ENCODE measurements around the gene ZNF786.
"Not testable (repeated sequence)": the region's sequence is repeated elsewhere in the genome, so short reads cannot be mapped to it uniquely, and the experiment has no call there.

The ZNF786 gene

GRCh38 chr7:149067869-149068268, 22.6 kb downstream of the ZNF786 start:
- H3K36me3 Mint-ChIP-seq (ENCODE audit: low read depth), result peaks cover 34% of the 10 kb centered on the region
- H3K9me3 Mint-ChIP-seq, result no peaks in the 10 kb centered on the region
- peaks cover 14% of the 10 kb centered on the region for H3K4me1 Mint-ChIP-seq
- DNase-seq, result no peak
- no peak overlapping the region for H3K27ac Mint-ChIP-seq
- no peak for TF ChIP-seq CTCF (IDR thresholded peaks at IDR 0.05)
- peaks cover 3% of the 10 kb centered on the region for H3K27me3 Mint-ChIP-seq (ENCODE audit: low read depth, poor library complexity)
- no peak overlapping the region for H3K4me3 Mint-ChIP-seq

GRCh38 chr7:149063476-149063875, 27.0 kb downstream of the ZNF786 start:
- Mint-ChIP-seq H3K9me3 (no peaks in the 10 kb centered on the region), H3K27me3 (ENCODE audit: low read depth, poor library complexity) (no peaks in the 10 kb centered on the region), H3K4me3 (peak overlapping the region; percentile 58), H3K36me3 (ENCODE audit: low read depth) (peaks cover 9% of the 10 kb centered on the region), H3K4me1 (peaks cover 30% of the 10 kb centered on the region), H3K27ac (peak overlapping the region; percentile 76)
- no peak for DNase-seq
- no peak for TF ChIP-seq CTCF (IDR thresholded peaks at IDR 0.05)

- H3K27me3 Mint-ChIP-seq (ENCODE audit: low read depth, poor library complexity); H3K9me3 Mint-ChIP-seq; DNase-seq; H3K36me3 Mint-ChIP-seq (ENCODE audit: low read depth); H3K4me3 Mint-ChIP-seq: not testable (repeated sequence)
- Mint-ChIP-seq H3K27ac (peak overlapping the region; percentile 74), H3K4me1 (peaks cover 30% of the 10 kb centered on the region)
Measured at GRCh38 chr7:149062217-149062899, 28.2 kb downstream of the ZNF786 start.

GRCh38 chr7:149060156-149060555, 30.4 kb downstream of the ZNF786 start:
- Mint-ChIP-seq H3K36me3 (ENCODE audit: low read depth) (no peaks in the 10 kb centered on the region), H3K9me3 (peaks cover 20% of the 10 kb centered on the region), H3K27me3 (ENCODE audit: low read depth, poor library complexity) (peaks cover 10% of the 10 kb centered on the region), H3K4me1 (peaks cover 28% of the 10 kb centered on the region), H3K4me3 (no peak overlapping the region), H3K27ac (peak overlapping the region; percentile 53)
- no peak for DNase-seq
- no peak for TF ChIP-seq CTCF (IDR thresholded peaks at IDR 0.05)

GRCh38 chr7:149053885-149054284, 36.6 kb downstream of the ZNF786 start:
- no peaks in the 10 kb centered on the region for H3K36me3 Mint-ChIP-seq (ENCODE audit: low read depth)

GRCh38 chr7:149053384-149053783, 37.1 kb downstream of the ZNF786 start:
- Mint-ChIP-seq H3K27ac (no peak overlapping the region), H3K4me1 (no peaks in the 10 kb centered on the region), H3K36me3 (ENCODE audit: low read depth) (no peaks in the 10 kb centered on the region), H3K27me3 (ENCODE audit: low read depth, poor library complexity) (peaks cover 27% of the 10 kb centered on the region), H3K4me3 (no peak overlapping the region), H3K9me3 (peaks cover 30% of the 10 kb centered on the region)
- DNase-seq, result no peak
- TF ChIP-seq CTCF (IDR thresholded peaks at IDR 0.05), result no peak

More at GRCh38 chr7:149053885-149054284, 36.6 kb downstream of the ZNF786 start:
- peaks cover 24% of the 10 kb centered on the region for H3K27me3 Mint-ChIP-seq (ENCODE audit: low read depth, poor library complexity)
- no peak overlapping the region for H3K27ac Mint-ChIP-seq
- no peaks in the 10 kb centered on the region for H3K4me1 Mint-ChIP-seq
- no peak for DNase-seq
- H3K9me3 Mint-ChIP-seq, result peaks cover 25% of the 10 kb centered on the region
- no peak overlapping the region for H3K4me3 Mint-ChIP-seq
- TF ChIP-seq CTCF (IDR thresholded peaks at IDR 0.05), result no peak
